Caco-2 (cell line): Measurements from ENCODE around the gene ABHD6. TPM values are rescaled to one million over a fixed set of nuclear protein-coding genes. Genes with fewer than 3 reads are reported as not detected.

Experiments
- BruUV-seq: library from RNA; stranded (reverse); fragments of 400-500 nt; replicated peaks from 2 replicates; lab custom pipeline; 2021; lab: Mats Ljungman, UMichigan
- CTCF ChIA-PET: fragments of 300-600 bp; sonication (Branson Sonifier 250); formaldehyde crosslinking; loops from one replicate; lab custom pipeline; 2022; ENCODE audit warnings: antibody characterized with exemption; lab: Charles Lee
- POLR2A ChIA-PET: fragments of 300-600 bp; sonication (Branson Sonifier 250); formaldehyde crosslinking; loops from one replicate; lab custom pipeline; 2022; ENCODE audit warnings: antibody characterized with exemption; lab: Charles Lee
- DNase-seq, 2 experiments: peaks; one replicate each; pipeline versions ENCODE4 v3.0.0 to v3.0.0-alpha.2; 2020 to 2022
- H3K27me3 ChIP-seq: replicated peaks from 2 replicates; pipeline ENCODE4 v1.6.0; 2011; ENCODE audit warnings: low read length; ENCODE audit not compliant: control insufficient read depth, insufficient read depth
- H3K36me3 ChIP-seq: 2 replicates; pipeline ENCODE4 v1.5.1; 2011; ENCODE audit warnings: low read length; ENCODE audit not compliant: control insufficient read depth, insufficient read depth
- H3K4me1 ChIP-seq: fragments of 250-450 bp; sonication (Bioruptor Pico); 2 replicates; pipeline ENCODE4 v1.5.1; 2020; ENCODE audit warnings: mild to moderate bottlenecking
- H3K4me3 ChIP-seq: 2 replicates; pipeline ENCODE4 v1.5.1; 2011; ENCODE audit warnings: low read depth, mild to moderate bottlenecking, control low read depth, low read length
- H3K9me3 ChIP-seq: fragments of 250-450 bp; sonication (Bioruptor Pico); 2 replicates; pipeline ENCODE4 v1.5.1; 2020; ENCODE audit warnings: mild to moderate bottlenecking, moderate library complexity
- H3K27ac Mint-ChIP-seq: one replicate; pipeline ENCODE4 v1.8.0; 2022; ENCODE audit warnings: mixed read lengths; ENCODE audit not compliant: unreplicated experiment
- H3K27me3 Mint-ChIP-seq: one replicate; pipeline ENCODE4 v1.8.0; 2022; ENCODE audit warnings: mixed read lengths; ENCODE audit not compliant: insufficient read depth, unreplicated experiment
- H3K36me3 Mint-ChIP-seq: one replicate; pipeline ENCODE4 v1.8.0; 2022; ENCODE audit warnings: mild to moderate bottlenecking, mixed read lengths; ENCODE audit not compliant: insufficient read depth, unreplicated experiment
- H3K4me1 Mint-ChIP-seq: one replicate; pipeline ENCODE4 v1.8.0; 2022; ENCODE audit warnings: low read depth, mixed read lengths; ENCODE audit not compliant: unreplicated experiment
- H3K4me3 Mint-ChIP-seq: one replicate; pipeline ENCODE4 v1.8.0; 2022; ENCODE audit warnings: mild to moderate bottlenecking, moderate library complexity, mixed read lengths; ENCODE audit not compliant: unreplicated experiment
- H3K9me3 Mint-ChIP-seq: one replicate; pipeline ENCODE4 v1.8.0; 2022; ENCODE audit warnings: mixed read lengths; ENCODE audit not compliant: unreplicated experiment
- intact Hi-C: fragments of 100-400 bp; cut with micrococcal nuclease; formaldehyde crosslinking; loops from one replicate; pipeline ENCODE4 v1.10.0; 2022; ENCODE audit not compliant: unreplicated experiment
- total RNA-seq: library from RNA; stranded (reverse); gene quantifications from 2 replicates; pipeline ENCODE4 v1.2.3, GENCODE V29; 2022
- TF ChIP-seq, protein P1 (sequence below), 2 experiments: fragments of 200-600 bp in 1 of 2; IDR thresholded peaks; 1 replicate in 1 of 2; 2 replicates in 1 of 2; pipeline versions ENCODE4 v1.5.1 to v1.8.0; 2011 to 2022; ENCODE audit warnings: antibody characterized with exemption in 1 of 2, control low read depth in 1 of 2, inconsistent platforms in 1 of 2, low read depth in 1 of 2, low read length in 1 of 2, mild to moderate bottlenecking in 1 of 2, moderate library complexity in 1 of 2; ENCODE audit not compliant: insufficient read depth in 1 of 2, severe bottlenecking in 1 of 2, unreplicated experiment in 1 of 2

ABHD6 gene
- total RNA-seq, 1 experiment from 2014 or later, result 16.1 TPM

GRCh38 chr3:58214484-58215316 is 22.9 kb upstream of the ABHD6 start:
- peaks cover 26% of the 10 kb centered on the region for H3K4me1 Mint-ChIP-seq
- Histone ChIP-seq H3K27me3 (no peaks in the 10 kb centered on the region), H3K4me3 (no peak overlapping the region), H3K4me1 (peaks cover 15% of the 10 kb centered on the region), H3K9me3 (no peaks in the 10 kb centered on the region), H3K36me3 (no peaks in the 10 kb centered on the region)
- intact Hi-C loops, result no loop called here
- peak; percentile 38 to 49 for DNase-seq
- no peaks in the 10 kb centered on the region for H3K36me3 Mint-ChIP-seq
- BruUV-seq, result no TSS peak
- H3K27me3 Mint-ChIP-seq, result no peaks in the 10 kb centered on the region
- TF ChIP-seq, protein P1, sequence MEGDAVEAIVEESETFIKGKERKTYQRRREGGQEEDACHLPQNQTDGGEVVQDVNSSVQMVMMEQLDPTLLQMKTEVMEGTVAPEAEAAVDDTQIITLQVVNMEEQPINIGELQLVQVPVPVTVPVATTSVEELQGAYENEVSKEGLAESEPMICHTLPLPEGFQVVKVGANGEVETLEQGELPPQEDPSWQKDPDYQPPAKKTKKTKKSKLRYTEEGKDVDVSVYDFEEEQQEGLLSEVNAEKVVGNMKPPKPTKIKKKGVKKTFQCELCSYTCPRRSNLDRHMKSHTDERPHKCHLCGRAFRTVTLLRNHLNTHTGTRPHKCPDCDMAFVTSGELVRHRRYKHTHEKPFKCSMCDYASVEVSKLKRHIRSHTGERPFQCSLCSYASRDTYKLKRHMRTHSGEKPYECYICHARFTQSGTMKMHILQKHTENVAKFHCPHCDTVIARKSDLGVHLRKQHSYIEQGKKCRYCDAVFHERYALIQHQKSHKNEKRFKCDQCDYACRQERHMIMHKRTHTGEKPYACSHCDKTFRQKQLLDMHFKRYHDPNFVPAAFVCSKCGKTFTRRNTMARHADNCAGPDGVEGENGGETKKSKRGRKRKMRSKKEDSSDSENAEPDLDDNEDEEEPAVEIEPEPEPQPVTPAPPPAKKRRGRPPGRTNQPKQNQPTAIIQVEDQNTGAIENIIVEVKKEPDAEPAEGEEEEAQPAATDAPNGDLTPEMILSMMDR (IDR thresholded peaks at IDR 0.05; ENCODE audit: insufficient read depth in 1 of 2, low read depth in 1 of 2, low read length in 1 of 2, severe bottlenecking in 1 of 2, unreplicated experiment in 1 of 2), result no peak
- H3K27ac Mint-ChIP-seq, result peak overlapping the region; percentile 39
- no peaks in the 10 kb centered on the region for H3K9me3 Mint-ChIP-seq
- CTCF ChIA-PET, result interaction anchor here (1.9 kb wide), 1 partner anchor 27 kb away, joined by 7 read pairs; no protein-coding TSS in a partner anchor
- H3K4me3 Mint-ChIP-seq, result no peak overlapping the region
- POLR2A ChIA-PET, result no interaction called here

DNA sequence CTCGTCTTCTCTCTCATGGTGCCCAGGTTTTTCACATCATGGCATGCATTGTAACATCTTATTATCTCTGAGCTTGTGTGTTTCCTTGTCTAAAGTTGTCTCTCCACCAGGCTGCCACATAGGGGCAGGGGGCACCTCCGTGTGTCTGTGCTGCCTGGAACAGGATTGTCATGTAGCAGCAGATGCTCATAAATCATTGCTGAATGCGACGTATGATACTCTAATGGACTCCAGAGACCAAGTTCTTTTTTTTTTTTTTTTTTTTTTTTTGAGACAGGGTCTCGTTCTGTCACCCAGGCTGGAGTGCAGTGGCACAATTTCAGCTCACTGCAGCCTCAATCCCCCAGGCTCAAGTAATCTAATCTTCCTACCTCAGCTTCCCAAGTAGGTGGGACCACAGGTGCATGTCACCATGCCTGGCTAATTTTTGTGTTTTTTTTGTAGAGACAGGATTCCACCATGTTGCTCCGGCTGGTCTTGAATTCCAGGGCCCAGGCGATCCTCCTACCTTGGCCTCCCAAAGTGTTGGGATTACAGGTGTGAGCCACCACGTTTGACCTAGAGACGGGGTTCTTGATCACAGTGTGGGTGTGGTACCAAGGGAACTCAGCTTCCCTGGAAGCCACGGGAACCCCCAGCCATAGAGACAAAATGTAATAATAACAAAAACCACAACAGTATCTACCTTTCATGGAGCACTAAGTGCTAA is 22.1 kb upstream of the ABHD6 start:
- Mint-ChIP-seq H3K9me3 (no peaks in the 10 kb centered on the region), H3K27ac (peak overlapping the region; percentile 39), H3K4me3 (no peak overlapping the region), H3K36me3 (no peaks in the 10 kb centered on the region), H3K27me3 (no peaks in the 10 kb centered on the region), H3K4me1 (peaks cover 20% of the 10 kb centered on the region)
- DNase-seq, result no peak
- Histone ChIP-seq H3K4me3 (no peak overlapping the region), H3K27me3 (no peaks in the 10 kb centered on the region), H3K36me3 (no peaks in the 10 kb centered on the region), H3K9me3 (no peaks in the 10 kb centered on the region), H3K4me1 (peaks cover 15% of the 10 kb centered on the region)
- intact Hi-C loops, result no loop called here
- ChIA-PET CTCF (interaction anchor here (0.5 to 1.9 kb wide), 2 partner anchors 28 to 527 kb away, joined by 3 to 7 read pairs; no protein-coding TSS in a partner anchor), POLR2A (no interaction called here)
- BruUV-seq, result no TSS peak
- TF ChIP-seq, protein P1 (IDR thresholded peaks at IDR 0.05; ENCODE audit: insufficient read depth in 1 of 2, low read depth in 1 of 2, low read length in 1 of 2, severe bottlenecking in 1 of 2, unreplicated experiment in 1 of 2), result no peak

DNA sequence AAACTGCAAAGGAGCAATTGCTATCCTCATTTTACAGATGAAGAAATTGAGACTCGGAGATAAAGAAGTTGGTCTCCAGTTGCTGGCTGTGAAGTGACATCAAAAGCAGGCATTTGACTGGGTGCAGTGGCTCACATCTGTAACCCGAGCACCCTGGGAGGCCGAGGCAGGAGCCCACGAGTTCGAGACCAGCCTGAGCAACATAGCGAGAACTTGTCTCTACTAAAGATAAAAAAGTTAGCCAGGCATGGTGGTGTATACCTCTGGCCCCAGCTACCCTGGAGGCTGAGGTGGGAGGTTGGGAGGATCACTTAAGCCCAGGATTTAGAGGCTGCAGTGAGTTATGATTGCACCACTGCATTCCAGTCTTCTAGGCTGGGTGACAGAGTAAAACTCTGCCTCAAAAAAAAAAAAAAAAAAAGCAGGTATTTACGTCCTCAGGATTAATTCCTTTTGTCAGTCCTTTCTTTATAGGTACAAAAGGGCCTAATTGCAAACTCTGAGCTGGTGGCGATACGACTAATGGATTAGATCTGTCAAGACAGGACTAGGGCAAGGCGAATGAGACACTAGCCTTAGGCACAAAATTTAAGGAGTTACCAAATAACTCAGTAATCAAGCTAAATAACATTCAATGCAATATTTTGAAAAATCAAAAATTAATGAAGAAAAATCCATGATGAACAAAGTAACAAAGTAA is 20.9 kb upstream of the ABHD6 start:
- H3K36me3 Mint-ChIP-seq, result no peaks in the 10 kb centered on the region
- ChIA-PET CTCF (interaction anchor here (1.0 to 2.0 kb wide), 4 partner anchors 28 to 254 kb away, joined by 3 to 21 read pairs (median 8); partner anchors contain the start of genes HTD2 and RPP14), POLR2A (interaction anchor here (0.6 kb wide), 1 partner anchor 51 kb away, joined by 3 read pairs; no protein-coding TSS in a partner anchor)
- H3K9me3 ChIP-seq, result no peaks in the 10 kb centered on the region
- intact Hi-C loops, result loop anchor here (1.0 kb wide), 3 partner anchors 23 to 84 kb away; no protein-coding TSS in a partner anchor
- no peaks in the 10 kb centered on the region for H3K9me3 Mint-ChIP-seq
- TF ChIP-seq, protein P1 (IDR thresholded peaks at IDR 0.05; ENCODE audit: insufficient read depth in 1 of 2, low read depth in 1 of 2, low read length in 1 of 2, severe bottlenecking in 1 of 2, unreplicated experiment in 1 of 2), result no peak
- H3K27ac Mint-ChIP-seq, result no peak overlapping the region
- H3K4me3 ChIP-seq, result no peak overlapping the region
- no TSS peak for BruUV-seq
- no peaks in the 10 kb centered on the region for H3K27me3 ChIP-seq
- DNase-seq, result no peak
- H3K27me3 Mint-ChIP-seq, result no peaks in the 10 kb centered on the region
- no peaks in the 10 kb centered on the region for H3K36me3 ChIP-seq
- no peak overlapping the region for H3K4me3 Mint-ChIP-seq
- peaks cover 19% of the 10 kb centered on the region for H3K4me1 ChIP-seq
- H3K4me1 Mint-ChIP-seq, result peaks cover 24% of the 10 kb centered on the region
